KBM-7 (cell line): Measurements from ENCODE around the gene MRPL53.

Experiments used
- DNase-seq: peaks from one replicate; pipeline ENCODE4 v3.0.0-alpha.2; 2015
- in situ Hi-C: fragments of 300-500 bp; cut with MboI; formaldehyde crosslinking; loops from 2 replicates; pipeline ENCODE4 v1.14.3; 2020; ENCODE audit warnings: low sequenced_read_pairs, low pct_unique_long_range_greater_than_20kb, mixed read lengths

The MRPL53 gene

DNA sequence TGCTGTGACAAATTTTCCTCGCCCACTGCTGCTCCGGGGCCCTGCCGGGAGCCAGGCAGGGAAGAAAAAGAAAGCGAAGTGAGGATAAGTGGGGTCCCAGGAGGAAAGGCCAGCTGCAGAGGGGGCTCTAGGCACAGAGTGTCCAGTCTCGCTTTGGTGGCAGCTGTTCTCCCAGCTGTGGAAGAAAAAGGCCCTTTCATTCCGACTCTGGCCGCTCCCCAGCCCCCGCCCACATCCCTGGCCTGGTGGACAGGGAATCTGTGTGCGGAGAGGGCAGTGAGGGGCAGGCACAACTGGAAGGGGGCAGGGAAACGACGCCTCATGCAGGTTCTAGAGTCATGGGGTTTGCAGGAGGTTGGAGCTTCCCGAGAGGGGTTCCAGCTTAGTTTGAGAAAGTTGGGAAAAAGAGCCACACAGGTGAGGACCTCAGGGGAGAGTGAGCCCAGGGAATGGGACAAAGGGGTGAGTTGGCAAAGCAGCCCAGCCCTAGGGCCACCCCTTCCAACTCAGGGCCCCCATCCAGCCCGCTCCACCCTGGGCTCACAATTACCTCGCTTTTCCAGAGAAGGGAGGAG, 32.6 kb downstream of the MRPL53 start:
- no peak for DNase-seq
- in situ Hi-C loops, result no loop called here

DNA sequence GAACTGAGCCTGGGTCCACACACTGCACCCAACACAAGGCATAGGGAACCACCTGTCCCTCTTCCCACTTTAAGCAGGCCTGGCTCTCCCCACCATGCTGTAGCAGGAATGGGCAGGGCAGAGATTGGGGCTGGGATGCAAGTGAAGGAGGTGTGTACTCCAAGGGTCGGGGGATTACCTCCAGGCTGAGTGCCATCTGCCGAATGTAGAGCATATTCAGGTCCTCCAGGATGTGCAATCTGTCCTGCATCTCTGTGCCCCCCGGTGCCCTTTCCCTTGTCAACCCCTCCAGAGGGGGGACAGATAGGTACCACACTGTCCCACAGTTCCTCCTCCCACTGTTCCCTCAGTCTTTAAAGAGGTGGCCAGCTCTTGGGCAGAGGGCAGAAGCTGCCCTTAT, 33.1 kb downstream of the MRPL53 start:
- in situ Hi-C loops, result no loop called here
- DNase-seq, result no peak

DNA sequence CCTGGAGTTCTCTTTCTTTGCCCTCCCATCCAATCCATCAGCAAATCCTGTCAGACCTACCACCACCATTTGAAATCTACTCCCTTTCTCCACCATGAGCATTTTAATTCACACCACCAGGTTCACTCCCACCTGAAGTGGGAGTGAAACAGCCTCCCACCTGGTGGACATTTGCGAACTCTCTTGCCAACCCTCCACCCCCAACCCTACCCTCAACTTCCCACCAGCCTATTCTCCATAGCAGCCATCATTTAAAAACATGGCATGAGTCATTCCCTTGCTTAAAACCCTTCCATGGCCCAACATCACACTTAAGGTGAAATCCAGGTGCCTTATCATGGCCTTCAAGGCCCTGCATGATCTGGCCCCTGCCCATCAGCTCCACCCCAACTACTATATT, 34.2 kb downstream of the MRPL53 start:
- in situ Hi-C loops, result no loop called here
- no peak for DNase-seq

DNA sequence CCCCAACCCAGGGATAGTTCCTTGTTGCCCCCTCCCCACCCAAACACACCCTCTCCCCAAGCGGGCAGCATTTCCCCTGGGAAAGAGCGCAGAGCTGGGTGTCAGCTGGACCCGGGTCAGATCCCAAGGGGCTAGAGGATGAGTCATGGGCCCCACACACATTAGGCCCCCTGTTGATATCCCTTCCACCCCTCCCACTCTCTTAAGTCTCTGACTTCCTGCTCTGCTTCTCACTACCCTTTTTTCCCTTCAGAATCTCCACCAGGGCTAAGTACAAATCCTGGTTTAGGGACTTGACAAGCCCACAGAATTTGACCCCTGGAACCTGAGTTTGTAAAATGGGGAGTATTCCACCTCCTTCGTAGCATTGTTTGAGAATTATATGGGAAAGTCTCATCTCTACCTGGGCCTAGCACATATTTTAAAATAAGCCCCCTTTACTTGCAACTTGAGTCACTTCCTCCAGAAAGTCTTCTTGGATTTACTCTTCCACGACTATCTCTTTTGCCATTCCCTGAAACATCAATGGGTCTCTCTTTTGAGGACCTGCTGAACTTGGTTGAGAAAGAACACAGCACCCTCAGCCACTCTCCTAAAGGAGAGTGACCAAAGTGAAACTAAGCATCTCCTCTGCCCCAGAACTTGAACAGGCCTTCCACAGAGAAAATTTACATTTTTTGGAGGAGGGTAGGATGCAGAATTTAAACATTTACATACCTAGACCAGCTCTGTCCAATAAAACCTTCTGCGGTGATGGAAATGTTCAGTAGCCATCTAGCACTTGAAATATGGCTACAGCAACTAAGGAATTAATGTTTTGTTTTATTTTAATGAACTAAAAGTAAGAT, 35.4 kb downstream of the MRPL53 start:
- in situ Hi-C loops, result no loop called here
- no peak for DNase-seq

DNA sequence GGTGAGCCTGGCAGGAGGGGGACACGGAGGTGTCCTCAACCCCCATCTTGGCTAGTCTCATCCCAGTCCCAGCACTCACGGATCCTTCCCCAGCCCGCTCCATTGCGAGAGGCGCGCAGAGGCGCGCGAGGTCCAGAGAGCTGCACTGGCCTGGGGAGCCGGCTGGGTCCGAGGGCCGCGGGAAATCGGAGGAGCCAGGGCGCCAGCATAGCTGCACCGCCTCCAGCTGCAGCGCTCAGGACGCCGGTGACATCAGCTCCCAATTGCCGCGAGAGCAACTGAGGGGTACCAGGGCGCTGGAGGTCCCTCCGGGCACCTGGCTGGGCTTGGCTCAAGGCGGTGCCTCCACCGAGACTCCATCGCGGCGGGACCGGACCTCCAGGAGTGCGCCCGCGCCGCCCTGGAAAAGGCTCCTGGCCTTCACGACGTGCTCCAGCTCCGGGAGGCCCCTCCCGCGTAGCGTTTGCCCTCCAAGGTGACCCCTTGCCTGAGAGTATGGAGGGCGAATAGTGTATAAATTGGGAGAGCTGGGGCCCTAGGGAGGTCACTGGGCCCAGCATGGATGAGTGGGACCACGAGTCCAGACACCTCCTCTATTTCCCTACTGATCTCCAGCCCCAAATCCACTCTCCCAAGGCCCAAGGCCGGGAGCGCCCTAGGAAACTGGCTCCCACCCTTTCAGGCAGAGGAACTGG, 36.2 kb downstream of the MRPL53 start:
- in situ Hi-C loops, result no loop called here
- DNase-seq, result no peak

DNA sequence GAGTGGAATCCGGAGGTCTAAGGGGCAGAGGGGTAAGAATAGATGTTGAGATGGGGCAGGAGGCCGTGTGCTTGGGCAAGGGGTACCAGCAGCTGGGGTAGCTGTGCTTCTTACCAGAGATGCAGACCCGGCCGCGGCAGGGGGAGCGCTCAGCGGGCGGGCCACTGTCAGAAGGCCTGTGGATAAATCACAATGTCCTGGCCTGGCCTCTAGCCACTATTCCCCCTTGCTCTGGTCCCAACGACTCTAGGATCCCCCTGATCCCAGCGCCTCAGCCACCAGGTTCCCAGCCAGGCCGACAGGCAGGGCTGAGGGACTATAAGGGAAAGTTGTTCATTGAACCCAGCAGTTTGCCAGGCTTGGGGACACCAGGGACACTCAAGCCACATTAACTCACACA, 42.0 kb downstream of the MRPL53 start:
- in situ Hi-C loops, result no loop called here
- DNase-seq, result no peak

DNA sequence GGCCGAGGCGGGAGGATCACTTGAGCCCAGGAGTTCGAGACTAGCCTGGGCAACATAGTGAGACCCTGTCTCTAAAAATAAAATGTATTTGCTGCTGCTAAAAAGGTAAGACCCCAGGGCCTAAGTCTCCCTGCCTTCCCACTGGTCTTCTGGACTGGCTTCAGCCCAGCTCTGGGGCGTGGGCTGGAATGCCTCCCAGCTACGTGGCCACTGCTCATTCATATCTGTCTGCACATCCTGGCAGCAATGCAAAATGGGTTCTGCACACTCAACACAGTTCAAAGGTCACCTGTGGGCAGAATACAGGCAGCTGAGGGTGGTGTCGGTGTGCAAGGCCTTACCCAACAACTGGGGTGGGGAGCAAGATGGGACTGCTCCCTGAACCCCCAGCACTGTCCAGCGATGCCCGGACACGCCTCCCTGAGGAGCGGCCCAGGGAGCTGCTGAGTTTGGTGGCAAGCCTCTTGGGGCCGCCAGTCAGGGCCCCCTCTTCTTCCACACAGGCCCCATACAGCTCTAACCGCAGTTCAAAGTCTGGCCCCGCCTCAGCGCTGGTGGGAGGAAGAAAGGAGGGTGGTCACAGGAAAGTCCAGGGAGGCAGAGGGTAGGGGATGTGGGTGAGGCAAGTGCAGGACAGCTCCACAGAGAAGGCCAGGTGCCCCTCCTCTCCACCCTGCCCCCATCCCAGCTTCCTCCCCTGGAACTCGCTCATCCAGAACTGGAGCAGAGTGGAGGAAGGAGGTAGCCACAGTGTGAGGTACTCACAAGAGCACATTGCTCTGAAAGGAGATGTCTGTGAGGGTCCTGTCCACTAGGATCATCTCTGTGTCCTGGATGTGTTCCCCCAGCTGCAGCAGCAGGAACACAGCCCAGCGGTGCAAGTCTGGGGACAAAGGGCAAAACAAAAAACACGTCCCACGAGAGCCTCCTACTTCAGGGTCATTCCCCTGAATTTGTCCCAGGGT, 42.7 kb downstream of the MRPL53 start:
- DNase-seq, result no peak
- in situ Hi-C loops, result no loop called here

- in situ Hi-C loops, result no loop called here
- DNase-seq, result no peak
These were observed 43.8 kb downstream of the MRPL53 start for GRCh38 chr2:74428675-74429074.

DNA sequence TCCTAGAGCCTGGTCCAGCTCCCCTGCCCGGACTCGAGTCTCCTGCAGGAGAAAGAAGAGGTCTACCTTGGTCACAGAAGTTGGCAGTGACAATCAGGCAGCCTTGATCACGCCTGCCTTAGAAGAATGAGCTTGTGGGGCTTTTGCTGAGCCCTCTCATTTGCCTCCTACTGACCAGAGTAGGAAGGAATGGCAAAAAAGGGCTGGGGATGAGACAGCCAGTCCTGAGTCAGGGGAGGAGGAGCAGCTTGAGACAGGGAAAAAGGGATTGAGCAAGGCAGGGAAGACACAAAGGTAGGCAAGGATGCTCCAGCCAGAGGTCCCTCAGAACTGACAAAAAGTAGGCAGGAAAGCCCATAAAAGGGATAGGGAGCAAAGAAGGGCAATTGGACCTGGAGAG, 44.9 kb downstream of the MRPL53 start:
- in situ Hi-C loops, result no loop called here
- no peak for DNase-seq

DNA sequence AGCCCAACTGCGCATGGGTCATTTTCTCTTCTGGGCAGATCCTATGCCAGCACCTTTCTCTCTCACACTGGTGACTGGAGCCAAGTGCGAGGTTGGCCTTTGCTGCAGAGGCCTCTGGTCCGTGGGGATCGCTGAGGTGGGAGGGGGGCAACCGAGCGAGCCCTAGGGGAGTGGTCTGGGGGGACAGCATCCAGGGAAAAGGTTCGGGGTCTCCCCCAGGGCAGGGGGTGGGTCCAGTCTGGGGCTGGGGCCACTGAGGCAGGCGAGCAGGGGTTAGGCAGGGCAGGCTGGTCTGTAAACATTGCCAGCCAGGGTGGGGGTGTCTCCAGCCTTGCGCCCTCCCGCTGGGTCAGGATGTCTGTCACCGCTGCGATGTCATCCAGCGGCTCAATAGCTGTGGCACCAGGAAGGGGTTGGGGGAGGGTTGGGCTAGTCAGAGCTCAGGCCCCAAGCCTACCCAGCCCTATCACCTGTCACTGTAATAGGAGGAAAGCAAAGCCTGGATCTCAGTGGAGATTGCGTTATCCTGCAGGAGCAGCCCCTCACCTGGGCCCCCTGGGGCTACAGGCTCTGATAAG, 46.2 kb downstream of the MRPL53 start:
- in situ Hi-C loops, result no loop called here
- no peak for DNase-seq

GRCh38 chr2:74425523-74425922, 47.0 kb downstream of the MRPL53 start:
- in situ Hi-C loops, result no loop called here
- no peak for DNase-seq

GRCh38 chr2:74424995-74425406, 47.5 kb downstream of the MRPL53 start:
- in situ Hi-C loops, result no loop called here
- DNase-seq, result no peak

DNA sequence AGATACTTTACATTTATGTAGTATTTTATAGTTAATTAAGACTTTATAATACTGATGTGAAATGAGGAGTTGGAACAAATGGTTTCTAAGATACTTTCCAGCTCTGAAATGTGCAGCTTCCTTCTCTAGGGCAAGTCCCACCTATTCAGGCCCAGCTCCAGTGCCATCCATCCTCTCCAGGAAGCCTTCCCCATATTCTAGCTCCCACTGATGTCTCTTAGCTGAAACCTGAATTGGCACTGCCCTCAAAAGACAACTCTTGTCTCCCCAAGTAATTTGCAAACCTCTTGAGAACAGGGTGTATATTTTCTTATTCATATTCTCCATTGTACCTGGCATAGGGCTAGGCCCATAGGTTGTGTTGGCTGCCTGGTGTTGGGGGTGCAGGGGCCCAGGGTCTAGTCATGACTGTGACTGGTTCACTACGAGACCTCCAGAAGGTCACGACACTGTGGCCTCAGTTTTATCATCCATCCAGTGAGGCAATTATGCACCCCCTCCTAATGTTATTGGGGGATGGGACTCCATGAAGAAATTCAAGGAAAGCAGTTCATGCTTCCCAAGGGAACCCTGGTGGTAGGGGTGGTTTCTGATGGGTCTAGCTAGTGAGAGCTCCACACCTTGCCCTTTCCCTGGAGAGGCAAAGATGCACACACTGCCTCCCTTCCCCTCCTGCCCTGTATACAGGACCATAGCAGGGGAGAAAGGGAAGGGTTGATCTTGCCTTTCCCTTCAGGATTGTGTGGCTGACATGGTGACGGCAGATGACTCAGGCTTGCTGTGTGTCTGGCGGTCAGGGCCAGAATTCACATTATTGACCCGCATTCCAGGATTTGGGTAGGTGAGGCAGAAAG, 48.1 kb downstream of the MRPL53 start:
- DNase-seq, result no peak
- in situ Hi-C loops, result no loop called here

GRCh38 chr2:74423231-74424095, 49.0 kb downstream of the MRPL53 start:
- in situ Hi-C loops, result no loop called here
- no peak for DNase-seq
